A549 (cell line): ENCODE data around the gene PRKCE. TPM values are rescaled to one million over a fixed set of nuclear protein-coding genes. Genes with fewer than 3 reads are reported as not detected.
A peak's percentile ranks its signal among the peaks of the same experiment; 100 is the strongest.

Experiments
- ATAC-seq, 2 experiments: fragments of 200-7000 bp in 1 of 2; fragments of >200 bp in 1 of 2; cut with Nextera tagmentation in 1 of 2; cut with Tn5 transposase in 1 of 2; 3 replicates each; pipeline versions ENCODE4 v1.8.0 to v1.9.1; 2018 to 2020; ENCODE audit warnings: mild to moderate bottlenecking in 1 of 2, moderate library complexity in 1 of 2
- CTCF ChIA-PET: fragments of 300-600 bp; sonication (Branson Sonifier 250); formaldehyde crosslinking; extraction: SDS; loops from one replicate; lab custom pipeline; 2021; ENCODE audit warnings: antibody characterized with exemption, inconsistent platforms; lab: Yijun Ruan, JAX
- POLR2A ChIA-PET: fragments of 350-600 bp; formaldehyde crosslinking; extraction: SDS; loops from one replicate; lab custom pipeline; 2021; ENCODE audit warnings: antibody characterized with exemption, inconsistent platforms; lab: Yijun Ruan, JAX
- DNase-seq, 2 experiments: peaks; one replicate each; pipeline versions ENCODE4 v3.0.0 to v3.0.0-alpha.2; 2011 to 2016; ENCODE audit warnings: low read depth in 1 of 2, low spot score in 1 of 2
- FAIRE-seq: peaks from 2 replicates; lab custom pipeline; 2011; peaks lifted over from hg19 to GRCh38; lab: Jason Lieb, UNC
- H3K27ac ChIP-seq, 2 experiments: fragments of >200 bp; sonication (Bioruptor Twin); formaldehyde crosslinking; 3 replicates each; pipeline ENCODE4 v1.5.1; 2016 to 2017
- H3K4me1 ChIP-seq: fragments of >200 bp; sonication (Bioruptor Twin); formaldehyde crosslinking; 3 replicates; pipeline ENCODE4 v1.6.1; 2016
- H3K4me2 ChIP-seq: fragments of >200 bp; sonication (Bioruptor Twin); formaldehyde crosslinking; 3 replicates; pipeline ENCODE4 v1.6.1; 2016
- H3K4me3 ChIP-seq: fragments of >200 bp; sonication (Bioruptor Twin); formaldehyde crosslinking; 3 replicates; pipeline ENCODE4 v1.5.1; 2016
- H3K9me3 ChIP-seq: fragments of >200 bp; sonication (Bioruptor Twin); formaldehyde crosslinking; 3 replicates; pipeline ENCODE4 v1.6.1; 2016
- ATOH8 ChIP-seq: fragments of 250-450 bp; sonication (Bioruptor Pico); IDR thresholded peaks from 2 replicates; pipeline ENCODE4 v1.5.0; 2020; ENCODE audit warnings: low read depth, mild to moderate bottlenecking, moderate library complexity
- BCL3 ChIP-seq: fragments of >200 bp; sonication (Bioruptor Twin); formaldehyde crosslinking; IDR thresholded peaks from 3 replicates; pipeline ENCODE4 v1.6.1; 2016
- BHLHE40 ChIP-seq: IDR thresholded peaks from 2 replicates; pipeline ENCODE4 v1.6.1; 2012; ENCODE audit warnings: low read depth, low read length, inconsistent platforms
- CBX2 ChIP-seq: fragments of 200-600 bp; sonication (generic); IDR thresholded peaks from 2 replicates; pipeline ENCODE4 v1.6.1; 2016; ENCODE audit warnings: low read depth, mild to moderate bottlenecking, borderline replicate concordance
- CHD4 ChIP-seq: fragments of 200-600 bp; sonication (generic); IDR thresholded peaks from 2 replicates; pipeline ENCODE4 v1.6.1; 2016; ENCODE audit warnings: antibody characterized with exemption, mild to moderate bottlenecking, borderline replicate concordance
- ELK1 ChIP-seq: fragments of 150-350 bp; IDR thresholded peaks from 2 replicates; pipeline ENCODE4 v1.6.1; 2014; ENCODE audit warnings: low read depth, mild to moderate bottlenecking, low read length
- FOSL2 ChIP-seq, 2 experiments: fragments of 450-650 bp in 1 of 2; fragments of >200 bp in 1 of 2; sonication (Bioruptor Twin) in 1 of 2; formaldehyde crosslinking; IDR thresholded peaks; 2 replicates each; pipeline versions ENCODE4 v1.5.0 to v1.6.1; 2016 to 2020; ENCODE audit warnings: mild to moderate bottlenecking in 1 of 2, moderate library complexity in 1 of 2
- HEYL ChIP-seq: fragments of 250-450 bp; sonication (Bioruptor Pico); IDR thresholded peaks from 2 replicates; pipeline ENCODE4 v1.8.0; 2021; ENCODE audit warnings: mild to moderate bottlenecking, moderate library complexity
- HMGXB4 ChIP-seq: fragments of 250-450 bp; sonication (Bioruptor Pico); IDR thresholded peaks from 2 replicates; pipeline ENCODE4 v1.5.0; 2021; ENCODE audit warnings: mild to moderate bottlenecking, moderate library complexity, borderline replicate concordance
- HOXB13 ChIP-seq: fragments of 250-450 bp; sonication (Bioruptor Pico); IDR thresholded peaks from 2 replicates; pipeline ENCODE4 v1.5.0; 2020; ENCODE audit warnings: low read depth, mild to moderate bottlenecking, moderate library complexity
- HOXB5 ChIP-seq: fragments of 250-450 bp; sonication (Bioruptor Pico); IDR thresholded peaks from 2 replicates; pipeline ENCODE4 v1.5.0; 2020; ENCODE audit warnings: mild to moderate bottlenecking, moderate library complexity
- JUN ChIP-seq, 2 experiments: fragments of >200 bp; sonication (Bioruptor Twin); formaldehyde crosslinking; IDR thresholded peaks; 2 replicates in 1 of 2; 3 replicates in 1 of 2; pipeline ENCODE4 v1.6.1; 2016 to 2017
- KDM5A ChIP-seq: fragments of 200-600 bp; sonication (generic); IDR thresholded peaks from 2 replicates; pipeline ENCODE4 v1.6.1; 2016; ENCODE audit warnings: antibody characterized with exemption, mild to moderate bottlenecking
- MAX ChIP-seq: IDR thresholded peaks from 2 replicates; pipeline ENCODE4 v1.6.1; 2012
- MAZ ChIP-seq: fragments of 150-350 bp; IDR thresholded peaks from 2 replicates; pipeline ENCODE4 v1.6.1; 2014; ENCODE audit warnings: antibody characterized with exemption, low read depth, low read length, borderline replicate concordance
- NFE2L2 ChIP-seq: fragments of 150-350 bp; conservative IDR thresholded peaks from 2 replicates; pipeline ENCODE4 v1.6.1; 2014; ENCODE audit warnings: low read length
- NPAS2 ChIP-seq: fragments of 250-450 bp; sonication (Bioruptor Pico); IDR thresholded peaks from 2 replicates; pipeline ENCODE4 v1.8.0; 2022; ENCODE audit warnings: mild to moderate bottlenecking, moderate library complexity, borderline replicate concordance
- POLR2AphosphoS2 ChIP-seq: conservative IDR thresholded peaks from 2 replicates; pipeline ENCODE4 v1.6.1; 2012; ENCODE audit warnings: low read length, improper control_type of control experiment, inconsistent platforms
- RAD21 ChIP-seq, 2 experiments: fragments of >200 bp in 1 of 2; sonication (Bioruptor Twin) in 1 of 2; formaldehyde crosslinking in 1 of 2; IDR thresholded peaks in 1 of 2; conservative IDR thresholded peaks in 1 of 2; 2 replicates in 1 of 2; 3 replicates in 1 of 2; pipeline ENCODE4 v1.6.1; 2012 to 2018; ENCODE audit warnings: inconsistent platforms in 1 of 2
- RCOR1 ChIP-seq: fragments of 150-350 bp; IDR thresholded peaks from 2 replicates; pipeline ENCODE4 v1.6.1; 2014; ENCODE audit warnings: antibody characterized with exemption, low read length, low read depth
- RFX5 ChIP-seq: fragments of 450-650 bp; IDR thresholded peaks from 2 replicates; pipeline ENCODE4 v1.7.1; 2014; ENCODE audit warnings: antibody characterized with exemption, mild to moderate bottlenecking, moderate library complexity
- SREBF2 ChIP-seq: fragments of 450-650 bp; IDR thresholded peaks from 2 replicates; pipeline ENCODE4 v1.6.1; 2014; ENCODE audit warnings: mild to moderate bottlenecking, moderate library complexity
- ZC3H11A ChIP-seq: fragments of 450-650 bp; IDR thresholded peaks from 2 replicates; pipeline ENCODE4 v1.6.1; 2014; ENCODE audit warnings: antibody characterized with exemption, mild to moderate bottlenecking
- WGBS: methylation state at CpG from one replicate; pipeline ENCODE4 v1.1.6; 2017; ENCODE audit errors: missing lambda C conversion rate; 5-methylcytosine and 5-hydroxymethylcytosine counted together
- polyA plus RNA-seq, 4 experiments: library from polyadenylated mRNA; depleted of rRNA in 3 of 4; stranded (reverse); fragments of >200 nt; fragmentation: RNase III in 1 of 4; extraction: RNeasy Plus Mini Kit Qiagen cat#74134 plus additional on column Dnase treatment in 1 of 4; gene quantifications; 2 replicates in 3 of 4; 3 replicates in 1 of 4; pipeline ENCODE4 v1.2.3, GENCODE V29; 2011 to 2017

Gene PRKCE
- polyA plus RNA-seq, 2 of the 4 experiments (the other 2 are of a cell fraction): 11.5 to 12.0 TPM

GRCh38 chr2:46077522-46078107 lies 426.1 kb downstream of the PRKCE start:
- DNase-seq (no peak), ATAC-seq (no peak), FAIRE-seq (no peak)
- no peak overlapping the region for H3K4me3 ChIP-seq
- TF ChIP-seq CBX2 (no peak), MAZ (no peak), HOXB13 (CRISPR knock-in tag) (no peak), RAD21 (conservative IDR thresholded peaks at IDR 0.05 in 1 of 2, IDR thresholded peaks at IDR 0.05 in 1 of 2) (no peak), HMGXB4 (no peak), ZC3H11A (no peak), FOSL2 (IDR thresholded peaks at IDR 0.05) (no peak), FOSL2 (CRISPR knock-in tag; IDR thresholded peaks at IDR 0.05) (no peak), BCL3 (no peak), POLR2AphosphoS2 (no peak), NPAS2 (no peak), HOXB5 (CRISPR knock-in tag) (no peak)
- H3K27ac ChIP-seq: peak overlapping the region in 1 of 2 experiments; percentile 40; a peak in 2 of 6 replicates
- ChIA-PET POLR2A (interaction anchor here (0.7 kb wide), 1 partner anchor 74 kb away, joined by 4 read pairs; no protein-coding TSS in a partner anchor), CTCF (interaction anchor here (1.7 kb wide), 1 partner anchor 10 kb away, joined by 5 read pairs; no protein-coding TSS in a partner anchor)
- H3K4me1 ChIP-seq: peaks cover 54% of the 10 kb centered on the region
- H3K4me2 ChIP-seq: no peak overlapping the region
- no peaks in the 10 kb centered on the region for H3K9me3 ChIP-seq

- ChIA-PET POLR2A (interaction anchor here (1.3 kb wide), 1 partner anchor 8 kb away, joined by 3 read pairs; no protein-coding TSS in a partner anchor), CTCF (interaction anchor here (0.9 to 2.0 kb wide), 4 partner anchors 9 to 90 kb away, joined by 3 to 8 read pairs (median 6); no protein-coding TSS in a partner anchor)
- WGBS: 89% methylated on average over 4 of the region's 4 CpGs
- no peaks in the 10 kb centered on the region for H3K9me3 ChIP-seq
- H3K4me1 ChIP-seq: peaks cover 39% of the 10 kb centered on the region
- H3K4me3 ChIP-seq: no peak overlapping the region
- TF ChIP-seq JUN (IDR thresholded peaks at IDR 0.05): no peak
- TF ChIP-seq ATOH8 (CRISPR knock-in tag): no peak
- no peak for TF ChIP-seq KDM5A
- TF ChIP-seq NFE2L2: no peak
- no peak for TF ChIP-seq CHD4
- TF ChIP-seq HMGXB4: no peak
- TF ChIP-seq MAX: no peak
- no peak for TF ChIP-seq RCOR1
- no peak for TF ChIP-seq BHLHE40
- TF ChIP-seq RFX5: no peak
- no peak for TF ChIP-seq ELK1
- no peak for TF ChIP-seq HOXB5 (CRISPR knock-in tag)
- no peak for TF ChIP-seq SREBF2
- TF ChIP-seq HEYL: no peak
- TF ChIP-seq, all 56 proteins: peak for 0
- DNase-seq: no peak
- no peak for FAIRE-seq
- ATAC-seq: no peak
- Histone ChIP-seq H3K4me2 (no peak overlapping the region), H3K27ac (peak overlapping the region in 1 of 2 experiments; percentile 11; a peak in 1 of 6 replicates)
Measured at GRCh38 chr2:46079985-46080560, 428.6 kb downstream of the PRKCE start.
